Retinal pigment epithelial cell (primary cell): Measurements from ENCODE around the gene PHC2.

ENCODE experiments used
- DNase-seq: peaks from one replicate; pipeline ENCODE4 v3.0.0-alpha.2; 2010; ENCODE audit warnings: low read depth
- H3K4me3 ChIP-seq: 2 replicates; pipeline ENCODE4 v1.5.1; 2011; ENCODE audit warnings: mild to moderate bottlenecking, low read length, control low read depth, moderate library complexity
- TF ChIP-seq, protein P1 (sequence below): conservative IDR thresholded peaks from 2 replicates; pipeline ENCODE4 v1.5.1; 2011; ENCODE audit warnings: low read depth, low read length, control low read depth, inconsistent platforms

Gene PHC2

DNA sequence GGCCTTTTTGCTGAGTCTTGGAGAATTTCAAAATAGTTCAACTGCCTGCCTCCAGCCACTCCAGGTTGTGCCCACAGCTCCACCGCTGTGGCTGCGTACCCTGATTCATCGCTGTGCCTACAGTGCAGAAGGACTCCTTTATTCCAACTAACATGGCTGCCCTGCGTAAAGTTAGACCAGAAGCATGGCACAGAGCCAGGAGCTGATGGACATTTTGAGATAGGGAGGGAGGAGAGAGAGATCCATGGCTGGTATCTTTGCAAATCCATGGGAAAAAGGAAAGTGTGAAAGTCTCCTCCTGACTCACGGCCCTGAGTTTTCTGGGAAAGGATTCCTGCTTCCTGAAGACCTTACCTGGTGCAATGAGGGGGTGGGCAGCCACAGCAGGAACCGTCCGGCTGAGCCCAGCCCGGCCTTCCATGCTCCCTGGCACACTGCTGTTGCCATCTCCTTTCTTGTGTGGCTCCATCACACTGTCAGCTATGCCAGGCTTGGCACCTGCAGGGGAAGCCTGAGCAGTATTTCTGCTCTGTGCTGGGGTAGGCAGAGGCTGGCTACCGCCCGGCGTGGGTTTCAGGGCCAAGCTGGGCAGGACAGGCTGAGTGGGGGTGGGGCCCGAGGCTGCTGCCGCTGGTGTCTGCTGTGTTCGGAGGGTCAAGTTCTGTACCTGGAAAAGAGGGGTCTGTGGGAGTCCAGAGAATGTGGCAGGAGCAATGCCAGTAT lies 64.0 kb downstream of the PHC2 start:
- H3K4me3 ChIP-seq, result no peak overlapping the region
- TF ChIP-seq, protein P1, sequence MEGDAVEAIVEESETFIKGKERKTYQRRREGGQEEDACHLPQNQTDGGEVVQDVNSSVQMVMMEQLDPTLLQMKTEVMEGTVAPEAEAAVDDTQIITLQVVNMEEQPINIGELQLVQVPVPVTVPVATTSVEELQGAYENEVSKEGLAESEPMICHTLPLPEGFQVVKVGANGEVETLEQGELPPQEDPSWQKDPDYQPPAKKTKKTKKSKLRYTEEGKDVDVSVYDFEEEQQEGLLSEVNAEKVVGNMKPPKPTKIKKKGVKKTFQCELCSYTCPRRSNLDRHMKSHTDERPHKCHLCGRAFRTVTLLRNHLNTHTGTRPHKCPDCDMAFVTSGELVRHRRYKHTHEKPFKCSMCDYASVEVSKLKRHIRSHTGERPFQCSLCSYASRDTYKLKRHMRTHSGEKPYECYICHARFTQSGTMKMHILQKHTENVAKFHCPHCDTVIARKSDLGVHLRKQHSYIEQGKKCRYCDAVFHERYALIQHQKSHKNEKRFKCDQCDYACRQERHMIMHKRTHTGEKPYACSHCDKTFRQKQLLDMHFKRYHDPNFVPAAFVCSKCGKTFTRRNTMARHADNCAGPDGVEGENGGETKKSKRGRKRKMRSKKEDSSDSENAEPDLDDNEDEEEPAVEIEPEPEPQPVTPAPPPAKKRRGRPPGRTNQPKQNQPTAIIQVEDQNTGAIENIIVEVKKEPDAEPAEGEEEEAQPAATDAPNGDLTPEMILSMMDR, result no peak
- no peak for DNase-seq

DNA sequence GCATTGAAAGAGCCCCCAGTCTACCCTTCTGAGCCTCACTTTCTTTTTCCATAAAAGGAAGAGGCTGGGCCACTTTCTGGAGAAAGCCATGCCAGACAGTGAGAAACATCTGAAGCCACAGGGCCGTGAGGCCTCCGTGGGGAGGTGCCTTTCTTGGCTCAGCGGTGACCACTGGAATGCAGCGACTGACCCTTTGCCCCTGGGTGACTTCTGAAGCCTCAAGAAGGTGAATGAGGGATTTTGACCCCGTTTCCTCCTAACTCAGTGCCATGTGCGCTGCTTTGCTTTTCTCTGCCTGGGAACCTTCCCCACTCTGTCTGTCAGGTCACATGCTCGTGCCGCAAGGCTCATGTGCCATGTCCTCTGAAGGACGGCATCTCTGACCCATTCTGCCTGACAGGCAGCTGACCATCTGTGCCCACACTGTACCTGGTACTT lies 65.3 kb downstream of the PHC2 start:
- DNase-seq, result no peak
- TF ChIP-seq, protein P1, result no peak
- no peak overlapping the region for H3K4me3 ChIP-seq

DNA sequence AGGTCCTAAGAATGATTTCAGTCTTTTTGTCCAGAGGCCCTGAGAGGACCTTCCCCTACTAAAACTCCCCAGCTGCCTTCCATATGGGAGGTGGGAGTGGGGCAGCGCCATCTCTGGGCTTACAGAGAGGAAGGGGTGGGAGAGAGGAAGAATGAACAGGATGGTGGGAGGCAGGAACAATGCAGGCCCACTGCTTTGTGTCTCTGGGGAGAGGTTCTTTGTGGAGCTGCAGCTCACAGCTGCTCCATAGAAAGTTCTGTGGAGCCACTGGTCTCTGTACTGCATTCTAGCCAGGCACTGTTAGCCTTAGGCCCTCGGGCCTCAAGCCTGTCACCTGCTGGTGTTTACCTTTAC lies 66.4 kb downstream of the PHC2 start:
- no peak overlapping the region for H3K4me3 ChIP-seq
- TF ChIP-seq, protein P1, result no peak
- DNase-seq, result no peak

DNA sequence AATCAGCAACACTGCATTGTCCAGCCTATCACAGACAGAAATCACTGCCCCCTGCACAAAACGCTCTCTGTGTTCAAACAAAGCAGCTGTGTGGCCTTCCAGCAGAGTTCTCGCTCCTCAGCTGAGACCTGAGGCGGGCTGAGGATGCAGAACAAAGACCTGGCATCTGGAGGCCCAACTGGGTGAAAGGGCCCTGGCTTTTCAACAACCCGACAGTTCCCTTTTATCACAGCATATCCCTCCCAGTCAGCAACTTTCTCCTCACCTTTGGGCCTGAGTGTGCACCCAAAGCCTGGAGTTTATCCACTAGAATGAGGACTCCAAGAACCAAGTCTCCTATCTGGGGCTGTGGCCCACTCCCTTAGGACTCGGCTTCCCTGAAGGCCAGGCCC lies 67.4 kb downstream of the PHC2 start:
- no peak overlapping the region for H3K4me3 ChIP-seq
- no peak for DNase-seq
- TF ChIP-seq, protein P1, result no peak

DNA sequence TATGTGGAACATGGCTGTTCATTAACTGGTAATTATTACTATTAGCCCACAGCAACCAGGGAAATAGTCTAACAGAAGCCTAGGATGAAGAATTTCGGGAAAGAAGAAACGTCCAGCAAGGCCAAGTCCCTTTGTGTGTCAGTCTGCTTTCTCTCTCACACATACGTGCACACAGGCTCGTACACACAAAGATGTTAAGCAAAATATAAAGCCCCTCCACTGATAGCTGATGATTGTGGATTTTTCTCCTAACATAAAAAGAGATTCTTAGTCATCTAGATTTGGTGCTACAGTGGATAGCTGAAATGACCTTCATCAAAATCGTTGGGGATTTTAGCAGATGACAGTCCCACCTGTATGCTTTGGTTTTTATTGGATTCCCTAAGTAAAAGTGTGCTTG lies 67.9 kb downstream of the PHC2 start:
- DNase-seq, result no peak
- TF ChIP-seq, protein P1, result no peak
- H3K4me3 ChIP-seq, result no peak overlapping the region

DNA sequence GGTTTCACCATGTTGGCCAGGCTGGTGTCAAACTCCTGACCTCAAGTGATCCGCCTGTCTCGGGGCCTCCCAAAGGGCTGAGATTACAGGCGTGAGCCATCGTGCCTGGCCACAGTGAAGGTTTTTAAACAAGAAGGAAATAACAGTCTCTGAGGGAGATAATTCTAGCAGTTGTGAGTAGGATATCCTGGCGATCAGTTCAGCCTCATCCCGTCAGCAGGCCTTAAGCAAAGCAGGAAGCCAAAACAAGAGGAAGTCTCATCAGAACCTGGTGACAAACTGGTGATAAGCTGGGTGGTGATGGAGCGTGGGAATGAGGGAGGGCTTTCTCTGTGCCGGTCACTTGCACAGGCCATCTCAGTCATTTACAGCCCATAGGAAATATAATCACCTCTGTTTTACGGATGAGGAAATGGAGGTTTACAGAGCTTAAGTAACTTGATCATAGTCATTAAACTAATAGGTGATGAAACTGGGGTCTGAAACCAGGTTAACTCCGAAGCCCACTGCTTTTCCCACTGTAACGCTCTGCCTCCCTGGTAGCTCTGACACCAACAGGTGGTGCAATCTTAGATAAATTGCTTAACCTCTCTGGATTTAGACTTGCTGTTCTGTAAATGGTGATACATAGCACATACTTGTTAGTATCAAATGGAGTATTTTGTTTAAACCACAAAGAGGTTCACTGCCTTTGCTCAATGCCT lies 69.2 kb downstream of the PHC2 start:
- no peak for DNase-seq
- TF ChIP-seq, protein P1, result no peak
- H3K4me3 ChIP-seq, result no peak overlapping the region

DNA sequence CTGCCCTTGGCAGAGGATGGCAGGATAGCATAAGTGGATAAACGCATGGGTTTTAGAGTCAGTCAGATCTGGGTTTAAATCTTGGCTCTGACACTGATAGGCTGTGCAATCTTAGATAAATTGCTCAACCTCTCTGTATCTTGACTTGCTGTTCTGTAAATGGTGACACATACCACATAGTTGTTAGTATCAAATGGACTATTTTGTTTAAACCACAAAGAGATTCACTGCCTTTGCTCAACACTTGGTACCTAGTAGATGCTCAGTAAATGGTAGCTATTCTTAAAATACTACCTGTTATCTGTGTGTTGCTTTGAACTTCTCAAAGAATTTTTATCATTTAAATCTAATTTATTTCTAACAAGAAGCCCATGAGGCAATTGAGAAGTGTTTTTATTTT lies 70.5 kb downstream of the PHC2 start:
- H3K4me3 ChIP-seq, result no peak overlapping the region
- TF ChIP-seq, protein P1, result no peak
- DNase-seq, result no peak
